Esophagus squamous epithelium (tissue), 4 donors: ENCODE data around the gene ATP8A2.

Experiments
- CTCF ChIP-seq, 6 experiments: fragments of 450-650 bp in 4 of 6; fragments of 200-600 bp in 2 of 6; sonication (generic) in 2 of 6; IDR thresholded peaks; one replicate each; pipeline ENCODE4 v1.5.1; 2016 to 2019; ENCODE audit warnings: antibody characterized with exemption in 6 of 6, mild to moderate bottlenecking in 4 of 6, moderate library complexity in 4 of 6
- POLR2A ChIP-seq, 4 donors: fragments of 450-650 bp; IDR thresholded peaks; one replicate each; pipeline ENCODE4 v1.6.1; 2017; ENCODE audit warnings: antibody characterized with exemption in 4 of 4, mild to moderate bottlenecking in 4 of 4, moderate library complexity in 3 of 4

GRCh38 chr13:25384758-25385410 lies 13.1 kb downstream of the ATP8A2 start:
- no peak for TF ChIP-seq CTCF (IDR thresholded peaks at IDR 0.05)
- no peak for TF ChIP-seq POLR2A (IDR thresholded peaks at IDR 0.05)
